ENCODE data around the gene SCRN2.

SCRN2 gene

DNA sequence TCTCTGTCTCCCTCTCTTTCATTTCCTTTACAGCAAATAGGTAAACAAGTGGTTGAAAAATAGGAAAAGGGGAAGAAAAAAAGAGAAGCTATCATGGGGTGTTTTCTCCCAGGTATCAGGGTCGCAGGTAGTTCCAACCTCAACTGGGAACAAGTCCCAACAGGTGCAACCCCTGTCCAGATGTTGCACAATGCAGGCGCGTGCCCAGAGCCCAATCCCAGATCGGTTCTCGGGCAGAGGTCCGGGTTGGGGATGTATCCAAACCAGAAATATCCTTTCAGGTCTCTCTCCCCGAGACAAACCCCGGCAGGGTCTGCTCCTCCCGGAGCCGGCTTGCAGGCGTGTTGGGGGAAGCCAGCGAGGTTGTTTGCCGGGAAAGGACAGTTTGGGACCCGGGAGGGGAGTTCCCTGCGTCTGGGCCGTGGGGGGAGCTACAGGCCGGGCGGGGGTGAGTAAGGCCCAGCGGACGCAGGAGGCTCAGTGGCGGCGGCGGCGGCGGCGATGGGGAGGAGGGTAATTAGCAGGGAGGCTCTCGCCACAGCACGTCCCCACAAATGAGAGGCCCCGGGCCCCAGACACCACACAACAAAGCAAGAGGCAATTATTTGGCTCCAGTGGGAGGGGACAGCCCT is 31.1 kb upstream of the SCRN2 start:
- no peak for DNase-seq (ENCODE audit: low read depth)

- DNase-seq (ENCODE audit: low read depth) = no peak
Measured at GRCh38 chr17:47871048-47871447, 30.0 kb upstream of the SCRN2 start.

DNA sequence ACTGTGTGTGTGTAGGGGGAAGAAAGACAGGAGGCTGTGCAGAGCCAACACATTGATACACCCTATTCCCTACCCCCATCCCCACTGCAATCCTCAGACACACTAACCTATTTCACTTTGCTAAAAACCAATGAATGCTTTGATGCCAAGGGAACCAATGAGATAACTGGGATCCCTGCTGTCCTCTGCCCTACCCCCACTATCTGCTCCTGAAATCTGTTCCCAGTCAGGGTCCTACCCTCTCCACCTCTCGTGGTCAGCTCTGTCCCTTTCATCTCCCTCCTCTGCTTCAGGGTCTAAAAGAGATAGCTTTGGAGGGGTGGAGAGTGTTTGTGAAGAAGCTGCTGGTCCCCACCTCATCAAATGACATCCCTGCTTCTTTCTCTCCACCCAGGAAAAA is 29.0 kb upstream of the SCRN2 start:
- DNase-seq (ENCODE audit: low read depth) = no peak

DNA sequence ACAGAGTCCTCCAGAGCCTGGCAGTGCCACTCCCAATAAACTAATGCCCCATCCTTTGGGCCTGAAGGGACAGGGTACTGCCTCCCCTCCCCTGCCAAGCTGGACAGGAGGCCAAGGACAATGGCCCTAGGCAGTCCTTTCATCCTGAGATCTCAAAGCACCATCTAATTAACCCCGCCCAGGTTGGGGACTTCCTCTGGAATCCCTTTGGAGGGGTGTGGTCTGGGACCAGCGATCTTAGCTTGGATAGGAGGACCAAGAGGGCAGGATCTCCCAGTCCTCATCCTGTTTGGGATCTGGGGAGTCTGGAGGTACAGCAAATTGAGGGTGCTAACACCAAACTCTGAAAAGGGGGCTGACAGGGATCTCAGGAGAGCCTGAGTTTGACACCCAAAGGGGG is 28.0 kb upstream of the SCRN2 start:
- no peak for DNase-seq (ENCODE audit: low read depth)

DNA sequence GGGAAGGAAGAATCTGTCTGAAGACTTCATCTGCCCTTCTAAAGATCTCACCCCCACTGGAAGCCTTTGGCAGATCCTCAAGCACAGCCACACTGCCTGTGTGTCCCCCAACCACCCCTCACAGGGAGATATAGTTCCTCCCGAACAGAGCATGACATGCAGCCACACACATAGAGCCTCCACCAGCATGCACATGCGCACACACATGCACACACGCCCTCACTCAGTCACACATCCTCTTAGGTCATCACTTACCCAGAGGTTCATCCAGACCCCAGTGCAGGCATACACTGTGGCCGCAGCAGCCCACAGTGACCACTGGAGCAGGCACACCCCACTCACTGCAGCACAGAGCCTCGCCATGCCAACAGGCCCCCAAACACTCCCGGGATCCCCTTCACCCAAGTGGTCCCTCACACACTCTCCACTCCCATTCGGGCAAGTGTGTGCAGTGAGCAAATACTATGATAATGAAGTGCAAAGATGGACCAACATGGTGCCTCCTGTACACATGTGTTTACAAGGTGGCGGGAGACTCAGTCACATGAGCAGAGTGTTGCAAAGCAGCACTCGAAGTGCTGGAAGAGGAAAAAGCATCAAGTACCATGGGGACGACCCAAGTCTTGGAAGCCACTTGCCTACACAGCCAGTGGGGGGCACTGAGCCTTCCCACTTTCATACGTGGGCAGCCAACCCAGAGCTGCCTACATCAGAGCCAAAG is 26.9 kb upstream of the SCRN2 start:
- no peak for DNase-seq (ENCODE audit: low read depth)

- DNase-seq (ENCODE audit: low read depth) = no peak
Measured at GRCh38 chr17:47866941-47867340, 25.9 kb upstream of the SCRN2 start.

GRCh38 chr17:47864791-47865216 is 23.7 kb upstream of the SCRN2 start:
- DNase-seq (ENCODE audit: low read depth) = no peak

- no peak for DNase-seq (ENCODE audit: low read depth)
Measured at GRCh38 chr17:47862621-47863440, 21.8 kb upstream of the SCRN2 start.

GRCh38 chr17:47860386-47860785 is 19.3 kb upstream of the SCRN2 start:
- DNase-seq (ENCODE audit: low read depth) = no peak

DNA sequence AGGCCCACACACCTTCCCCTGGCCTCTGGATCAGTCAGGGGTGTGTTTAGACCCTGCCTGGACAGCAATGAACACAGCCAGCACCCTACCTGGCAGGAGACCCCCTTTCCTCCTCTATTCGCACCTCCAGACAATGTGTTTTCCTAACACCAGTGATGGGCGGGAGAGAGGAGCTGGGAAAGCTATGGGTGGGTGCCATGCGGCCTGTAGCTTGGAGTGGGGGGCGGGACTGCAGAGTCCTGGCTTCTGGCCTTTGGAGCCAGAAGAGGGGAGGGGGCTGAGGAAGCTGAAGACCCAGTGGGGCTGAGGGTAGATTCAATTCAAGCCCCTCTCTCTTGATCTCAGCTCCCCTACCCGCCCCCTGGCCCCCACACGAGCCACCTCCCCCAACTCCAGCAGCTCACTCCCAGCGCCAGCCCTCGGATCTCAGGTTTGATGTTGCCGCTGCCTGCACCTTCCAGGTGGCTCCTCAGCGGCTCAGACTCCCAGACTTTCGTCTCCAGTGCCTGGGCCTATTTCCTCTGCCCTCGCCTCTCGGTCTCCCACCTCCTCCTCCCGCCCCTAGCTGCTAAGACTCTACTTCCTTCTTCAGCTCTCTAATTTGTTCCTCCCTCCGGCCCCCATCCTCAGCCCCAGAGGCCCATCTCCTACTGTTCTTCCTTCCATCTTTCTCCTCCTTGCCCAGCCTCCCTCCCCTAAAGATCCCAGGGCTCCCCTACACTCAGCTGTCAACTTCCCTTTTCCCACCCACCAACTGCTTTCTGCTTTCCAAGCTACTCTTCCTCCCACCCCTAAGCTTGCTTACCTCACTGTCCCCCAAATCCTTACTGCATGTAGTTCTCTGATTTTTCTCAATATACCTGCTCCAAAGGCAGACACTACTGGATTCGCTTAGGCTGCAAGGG is 16.7 kb upstream of the SCRN2 start:
- no peak for DNase-seq (ENCODE audit: low read depth)

- DNase-seq (ENCODE audit: low read depth) = no peak
Measured at GRCh38 chr17:47856830-47857229, 15.8 kb upstream of the SCRN2 start.

GRCh38 chr17:47855737-47856136 is 14.7 kb upstream of the SCRN2 start:
- DNase-seq (ENCODE audit: low read depth) = no peak

DNA sequence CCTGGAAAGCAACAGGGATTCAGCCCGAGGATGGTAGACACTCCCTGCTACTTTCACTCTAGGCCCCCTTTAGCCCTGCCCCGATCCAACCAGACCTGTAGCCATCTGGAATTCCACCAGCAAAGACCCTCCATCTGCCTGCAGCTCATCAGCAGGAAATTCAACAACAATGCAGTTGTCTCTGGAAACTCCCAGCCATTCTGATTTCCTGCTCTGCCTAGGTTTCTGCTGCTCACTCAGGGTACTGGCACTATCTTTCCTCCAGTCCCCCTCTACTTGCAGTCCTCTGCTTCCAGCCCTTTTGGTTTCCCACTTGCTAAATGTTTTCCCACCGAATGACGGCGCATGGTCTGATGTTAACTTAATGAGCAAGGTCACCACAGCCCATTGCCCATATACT is 12.5 kb upstream of the SCRN2 start:
- no peak for DNase-seq (ENCODE audit: low read depth)

- no peak for DNase-seq (ENCODE audit: low read depth)
Measured at GRCh38 chr17:47852113-47852949, 11.3 kb upstream of the SCRN2 start.

DNA sequence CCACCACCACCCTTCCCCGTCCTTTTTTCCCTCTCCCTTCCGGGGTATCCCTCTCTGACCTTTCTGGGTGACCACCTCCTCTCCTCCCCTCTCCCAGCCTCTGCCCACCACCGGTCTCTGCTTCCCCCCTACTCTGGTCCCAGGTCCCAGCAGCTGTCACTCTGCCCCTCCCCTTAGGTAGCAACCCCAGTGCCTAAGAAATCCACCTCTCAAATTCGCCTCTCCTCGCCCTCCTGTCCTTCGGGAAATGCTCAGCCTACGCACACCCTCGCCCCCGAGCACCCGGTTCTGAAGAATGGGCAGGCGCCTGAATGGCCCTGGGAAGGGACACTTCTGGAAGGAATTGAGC is 10.7 kb upstream of the SCRN2 start:
- no peak for DNase-seq (ENCODE audit: low read depth)

DNA sequence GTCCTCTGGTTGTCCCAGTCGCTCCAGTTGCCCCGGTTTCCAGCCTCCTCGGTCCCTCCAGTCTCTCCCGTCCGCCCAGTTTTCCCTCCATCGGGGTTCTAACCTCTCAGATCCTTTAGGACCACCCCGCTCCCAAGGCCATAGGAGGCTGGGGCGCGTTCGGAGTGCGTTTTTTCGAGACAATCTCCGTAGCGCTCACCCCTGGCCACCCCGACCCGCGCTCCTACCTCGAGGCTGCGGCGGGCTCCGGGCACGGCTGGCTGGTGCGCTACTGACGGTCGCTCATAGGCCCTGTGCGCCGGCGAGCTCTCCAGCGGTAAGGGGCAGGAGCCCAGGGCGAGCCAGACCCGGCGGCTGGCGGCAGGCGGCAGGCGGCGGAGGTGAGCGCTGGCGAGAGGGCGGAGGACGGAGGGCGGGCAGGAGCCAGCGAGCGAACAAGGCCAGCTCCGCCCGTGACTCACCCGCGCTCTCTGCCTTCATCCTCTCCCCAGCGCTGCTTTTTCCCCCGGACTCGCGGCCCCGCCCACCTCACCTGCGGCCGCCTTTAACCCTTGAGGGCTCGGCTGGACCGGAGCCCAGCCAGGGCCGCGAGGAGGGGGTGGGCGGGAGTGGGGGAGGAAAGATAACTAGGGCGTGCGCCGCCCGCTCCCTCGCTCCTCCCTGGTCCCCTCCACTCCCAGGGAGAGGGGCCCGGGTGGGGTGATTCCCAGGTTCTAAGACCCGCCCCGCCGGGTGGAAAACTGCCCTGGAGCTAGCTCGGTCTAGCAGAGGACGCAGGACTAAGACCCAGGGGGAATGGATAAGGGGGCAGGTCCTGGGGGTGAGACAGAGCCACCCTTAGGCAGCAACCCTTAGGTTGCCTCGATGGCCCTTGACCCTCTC is 9.9 kb upstream of the SCRN2 start, which contains the start of gene SP6:
TSS of gene SP6 (minus strand) at position 472 of the 882 bp plus-strand sequence. CDS start 2,734 bp downstream, outside the sequence.
- peak; percentile 38 for DNase-seq (ENCODE audit: low read depth)

- no peak for DNase-seq (ENCODE audit: low read depth)
Measured at GRCh38 chr17:47850373-47850691, 9.3 kb upstream of the SCRN2 start.

DNA sequence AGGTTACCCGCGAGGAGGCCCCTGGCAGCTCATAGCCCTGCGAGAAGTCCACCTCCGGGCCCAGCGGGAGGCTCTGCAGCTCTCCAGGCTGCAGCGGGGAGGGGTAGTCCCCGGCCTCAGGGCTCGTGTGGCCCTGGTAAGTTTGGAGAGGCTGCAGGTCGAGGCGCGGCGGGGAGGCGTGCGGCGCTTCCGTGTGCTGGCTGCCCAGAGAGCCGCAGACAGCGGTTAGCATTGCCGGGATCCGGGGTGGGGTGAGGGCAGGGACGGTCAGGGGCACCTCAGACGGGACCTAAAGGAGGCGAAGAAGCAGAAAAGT is 7.1 kb upstream of the SCRN2 start:
- no peak for DNase-seq (ENCODE audit: low read depth)

GRCh38 chr17:47847341-47848197 is 6.5 kb upstream of the SCRN2 start:
- no peak for DNase-seq (ENCODE audit: low read depth)
